GM19193 (cell line): ENCODE results near the gene RGMA.

ENCODE experiments used
- POLR2A ChIP-seq: IDR thresholded peaks from 4 replicates; pipeline ENCODE4 v1.6.1; 2011; ENCODE audit not compliant: insufficient read depth, insufficient read length; ENCODE audit errors: extremely low read depth

RGMA gene

DNA sequence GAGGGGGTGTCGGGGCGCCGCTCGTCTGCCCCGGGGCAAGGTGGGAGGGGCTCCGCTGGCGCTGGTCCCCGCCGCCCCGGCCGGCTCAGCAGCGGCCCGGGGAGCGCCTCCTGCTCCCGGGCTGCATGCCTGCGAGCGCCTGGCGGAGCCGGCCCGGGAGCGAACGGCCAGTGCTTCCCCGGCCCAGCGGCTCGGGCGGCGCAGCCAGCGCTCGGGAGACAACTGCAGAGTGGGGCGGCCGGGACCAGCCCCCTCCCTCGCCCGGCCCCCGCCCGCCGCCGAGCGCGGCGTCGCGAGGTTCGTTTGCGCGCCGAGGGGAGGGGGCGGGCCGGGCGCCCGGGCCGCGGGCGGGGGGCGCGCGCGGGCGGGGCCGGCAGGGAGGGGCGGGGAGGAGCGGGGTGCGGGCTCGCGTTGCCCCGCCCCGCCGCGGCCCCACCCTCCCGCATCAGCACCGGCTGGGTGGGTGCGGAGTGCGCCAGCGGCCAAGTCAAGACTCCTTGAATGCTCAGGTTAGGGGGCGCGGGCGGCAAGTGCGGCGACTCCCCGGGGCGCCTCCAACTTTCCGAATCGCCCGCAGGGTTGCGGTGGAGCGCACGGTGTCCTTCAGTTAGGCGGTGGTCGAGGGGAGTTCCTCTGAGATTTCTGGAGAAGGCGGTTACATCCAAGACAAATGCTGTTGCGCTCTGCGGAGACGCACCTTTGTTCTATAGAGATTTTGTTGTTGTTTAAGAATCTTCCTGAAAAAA, at the start of gene RGMA:
Gene RGMA (minus strand): TSS at position 231 of the 746 bp plus-strand sequence. CDS start 279 bp downstream, outside the sequence.
- no peak for TF ChIP-seq POLR2A

DNA sequence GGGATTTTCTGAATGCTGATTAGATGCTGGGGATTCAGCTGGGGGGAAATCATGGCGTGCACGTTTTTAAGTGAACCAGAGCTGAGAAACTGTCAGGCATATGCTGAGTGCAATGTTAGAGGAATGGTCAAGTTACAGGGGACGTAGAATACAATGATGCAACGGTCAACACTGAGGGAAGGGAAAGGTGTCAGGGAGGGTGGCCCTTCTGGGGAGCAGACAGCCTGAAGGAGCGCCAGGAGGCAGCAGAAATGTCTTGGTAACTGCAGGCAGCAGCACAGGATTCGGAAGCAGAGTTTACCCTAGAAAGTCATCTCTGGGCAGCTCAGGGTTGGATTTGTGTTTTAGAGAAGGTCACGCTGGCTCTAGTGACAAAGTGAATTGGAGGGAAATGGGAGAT, 47.6 kb upstream of the RGMA start:
- TF ChIP-seq POLR2A: no peak

DNA sequence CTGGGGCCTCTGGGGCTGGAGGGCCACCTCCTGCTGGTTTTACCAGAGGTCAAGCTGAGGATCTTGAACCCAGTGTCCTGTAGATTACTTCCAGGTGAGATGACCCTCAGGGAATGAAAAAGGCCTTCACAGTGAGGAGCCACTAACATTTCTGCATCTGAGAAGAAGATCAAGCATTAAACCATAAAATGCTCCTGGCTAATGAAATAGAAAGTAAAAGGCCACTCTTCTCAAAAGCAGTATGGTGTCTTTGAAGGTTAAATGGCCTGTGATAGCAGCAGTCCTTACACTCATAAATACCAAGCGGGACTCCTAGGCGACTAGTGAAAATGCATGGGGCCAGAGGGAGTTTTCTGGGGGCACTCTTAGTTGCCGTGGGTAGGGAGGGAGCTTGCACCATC, 47.0 kb upstream of the RGMA start:
- TF ChIP-seq POLR2A: no peak

- TF ChIP-seq POLR2A: no peak
Measured at GRCh38 chr15:93135459-93135858, 46.4 kb upstream of the RGMA start.

DNA sequence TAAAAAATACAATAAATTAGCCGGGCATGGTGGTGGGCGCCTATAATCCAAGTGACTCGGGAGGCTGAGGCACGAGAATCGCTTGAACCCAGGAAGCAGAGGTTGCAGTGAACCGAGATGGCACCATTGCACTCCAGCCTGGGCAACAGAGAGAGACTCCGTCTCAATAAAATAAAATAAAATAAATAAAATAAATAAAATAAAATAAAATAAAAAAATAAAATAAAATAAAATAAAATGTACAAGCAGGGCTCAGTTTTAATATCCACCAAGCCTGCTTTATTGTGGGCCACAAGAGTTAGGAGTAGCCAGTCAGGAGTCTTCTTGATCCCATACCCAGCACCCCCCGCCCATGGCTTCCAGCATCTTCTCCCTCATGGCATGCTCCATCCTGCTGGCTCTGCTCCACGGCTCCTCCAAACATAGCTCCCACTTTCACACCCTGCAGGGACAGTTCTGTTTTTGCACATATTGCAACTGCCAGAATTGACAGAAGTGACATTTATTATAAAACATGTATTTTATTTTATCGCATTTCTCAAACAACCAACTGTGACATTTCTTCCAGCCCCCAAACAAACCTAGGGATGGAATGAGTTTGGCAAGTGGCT, 42.6 kb upstream of the RGMA start:
- TF ChIP-seq POLR2A: no peak

GRCh38 chr15:93129702-93130488, 40.9 kb upstream of the RGMA start:
- no peak for TF ChIP-seq POLR2A

DNA sequence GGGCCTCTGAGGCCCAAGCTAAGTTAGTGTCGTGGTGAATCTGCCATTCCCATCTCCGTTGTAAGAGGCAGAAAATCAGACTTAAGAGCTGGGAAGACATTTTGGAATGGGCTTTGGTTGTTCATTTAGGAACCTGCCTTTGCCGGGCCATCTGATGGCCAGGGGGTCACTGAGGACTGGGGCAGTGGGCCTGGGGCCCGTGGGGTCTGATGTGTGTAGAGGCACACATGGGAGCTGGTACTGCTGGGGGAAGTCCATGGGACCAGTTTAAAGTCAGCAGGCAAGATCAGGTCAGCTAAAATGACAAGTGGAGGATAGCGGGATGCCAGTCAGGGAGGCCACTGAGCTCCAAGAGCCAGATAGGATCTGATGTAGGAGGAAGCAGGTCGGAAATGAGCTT, 38.3 kb upstream of the RGMA start:
- no peak for TF ChIP-seq POLR2A

- TF ChIP-seq POLR2A: no peak
Measured at GRCh38 chr15:93126599-93126998, 37.6 kb upstream of the RGMA start.

- no peak for TF ChIP-seq POLR2A
Measured at GRCh38 chr15:93126148-93126547, 37.1 kb upstream of the RGMA start.

- no peak for TF ChIP-seq POLR2A
Measured at GRCh38 chr15:93124126-93124525, 35.1 kb upstream of the RGMA start.

DNA sequence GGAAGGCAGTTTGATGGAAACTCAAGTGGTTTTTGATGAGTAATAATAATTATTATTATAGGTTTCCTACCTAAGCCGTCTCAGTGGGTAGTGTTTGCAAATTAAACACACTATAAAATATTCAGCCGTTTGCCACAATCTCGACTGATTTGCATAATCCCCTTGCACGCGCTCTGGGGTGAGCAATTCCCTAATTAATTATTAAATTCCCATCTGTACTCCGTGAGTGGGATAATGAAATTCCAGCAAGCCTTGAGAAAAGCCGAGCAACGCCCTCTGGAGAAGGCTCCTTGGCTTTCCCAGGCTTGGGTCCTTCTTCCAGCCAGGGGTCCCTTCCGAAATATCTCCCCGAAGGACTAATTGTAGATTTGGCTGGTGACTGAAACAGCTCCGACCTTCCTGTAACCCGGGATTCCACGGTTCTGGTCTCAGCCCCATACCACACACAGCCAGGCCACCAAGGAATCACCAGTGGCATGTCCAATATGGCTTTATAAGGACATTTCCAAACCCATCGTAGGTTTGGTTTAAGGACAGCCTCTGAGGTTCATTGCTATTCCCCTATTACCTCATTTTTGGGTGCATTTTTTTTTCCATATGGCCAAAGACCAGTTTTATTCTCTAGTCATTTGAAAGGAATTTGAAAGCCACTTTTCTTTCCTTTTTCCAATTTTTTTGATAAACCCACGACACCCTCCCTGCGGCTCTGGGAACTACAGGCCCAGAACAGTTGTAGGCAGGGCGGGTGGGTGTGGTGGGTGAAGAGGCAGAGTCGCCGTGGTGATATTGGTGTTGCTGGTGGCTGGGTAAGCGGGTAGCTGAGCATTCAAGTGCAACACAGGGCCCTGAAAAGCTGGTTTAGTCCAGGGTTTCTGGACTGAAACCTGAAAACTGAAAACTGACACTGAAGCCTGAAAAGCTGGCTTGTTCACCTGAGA, 33.2 kb upstream of the RGMA start:
- TF ChIP-seq POLR2A: no peak

- no peak for TF ChIP-seq POLR2A
Measured at GRCh38 chr15:93121107-93121506, 32.1 kb upstream of the RGMA start.

- TF ChIP-seq POLR2A: no peak
Measured at GRCh38 chr15:93118904-93119303, 29.9 kb upstream of the RGMA start.

GRCh38 chr15:93111451-93111850, 22.4 kb upstream of the RGMA start:
- no peak for TF ChIP-seq POLR2A

DNA sequence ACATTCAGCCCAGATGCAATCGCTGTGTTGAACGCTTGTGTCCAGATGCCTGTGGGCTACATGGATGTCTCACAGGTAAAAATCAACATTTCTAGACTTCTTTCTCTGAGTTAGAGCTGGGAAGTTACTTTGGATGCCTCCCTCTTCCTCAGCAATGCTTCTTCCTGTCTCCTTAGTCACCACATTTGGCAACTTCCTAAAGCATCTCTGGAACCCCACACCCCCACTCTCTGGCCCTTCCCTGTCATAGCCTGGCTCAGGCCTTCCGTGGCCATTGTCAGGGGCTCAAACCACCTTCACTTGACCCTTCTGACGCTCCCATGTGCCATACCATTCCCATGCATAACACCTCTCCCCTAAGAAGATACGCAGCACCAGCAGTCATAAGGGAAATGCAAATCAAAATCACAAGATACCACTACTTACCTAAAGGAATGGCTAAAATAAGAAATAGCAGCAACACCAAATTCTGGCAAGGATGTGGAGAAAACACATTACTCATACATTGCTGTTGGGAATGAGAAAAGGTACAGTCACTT, 21.6 kb upstream of the RGMA start:
- TF ChIP-seq POLR2A: no peak
